Stomach smooth muscle (tissue), 2 donors: ENCODE data around the gene PNLIPRP1.

Experiments used
- H3K27ac ChIP-seq: one replicate; pipeline ENCODE4 v1.7.0; 2013; ENCODE audit warnings: mild to moderate bottlenecking, low read length, inconsistent platforms
- H3K27me3 ChIP-seq, 2 donors: one replicate each; pipeline ENCODE4 v1.7.0; 2013; ENCODE audit warnings: low read length in 2 of 2; ENCODE audit not compliant: insufficient read depth in 2 of 2, control insufficient read depth in 1 of 2
- H3K36me3 ChIP-seq, 2 donors: one replicate each; pipeline ENCODE4 v1.7.0; 2013; ENCODE audit warnings: low read length in 2 of 2; ENCODE audit not compliant: control insufficient read depth in 2 of 2, insufficient read depth in 2 of 2
- H3K4me1 ChIP-seq: one replicate; pipeline ENCODE4 v1.7.0; 2013; ENCODE audit warnings: low read length; ENCODE audit not compliant: control insufficient read depth, insufficient read depth
- H3K4me3 ChIP-seq, 2 donors: one replicate each; pipeline ENCODE4 v1.7.0; 2013; ENCODE audit warnings: low read length in 2 of 2
- H3K9ac ChIP-seq, 2 donors: one replicate each; pipeline ENCODE4 v1.7.0; 2013; ENCODE audit warnings: low read length in 2 of 2, mild to moderate bottlenecking in 1 of 2
- H3K9me3 ChIP-seq, 2 donors: one replicate each; pipeline ENCODE4 v1.7.0; 2013; ENCODE audit warnings: low read length in 2 of 2; ENCODE audit not compliant: control insufficient read depth in 2 of 2
- donor health status: healthy.
- donor health status: Pancreatic carcinoma.

The PNLIPRP1 gene

GRCh38 chr10:116632596-116633215 is 41.9 kb downstream of the PNLIPRP1 start:
- Histone ChIP-seq H3K36me3 (no peaks in the 10 kb centered on the region), H3K9ac (no peak overlapping the region), H3K4me1 (no peaks in the 10 kb centered on the region), H3K27me3 (peaks cover 0 to 1% of the 10 kb centered on the region in 2 donors), H3K27ac (no peak overlapping the region), H3K4me3 (no peak overlapping the region), H3K9me3 (no peaks in the 10 kb centered on the region)

- H3K9me3 ChIP-seq, result no peaks in the 10 kb centered on the region
- H3K9ac ChIP-seq, result no peak overlapping the region
- H3K4me3 ChIP-seq, result no peak overlapping the region
- no peaks in the 10 kb centered on the region for H3K4me1 ChIP-seq
- H3K27ac ChIP-seq, result no peak overlapping the region
- H3K36me3 ChIP-seq, result no peaks in the 10 kb centered on the region
- H3K27me3 ChIP-seq, result no peaks in the 10 kb centered on the region
Observed at GRCh38 chr10:116633216-116633600, 42.4 kb downstream of the PNLIPRP1 start.

DNA sequence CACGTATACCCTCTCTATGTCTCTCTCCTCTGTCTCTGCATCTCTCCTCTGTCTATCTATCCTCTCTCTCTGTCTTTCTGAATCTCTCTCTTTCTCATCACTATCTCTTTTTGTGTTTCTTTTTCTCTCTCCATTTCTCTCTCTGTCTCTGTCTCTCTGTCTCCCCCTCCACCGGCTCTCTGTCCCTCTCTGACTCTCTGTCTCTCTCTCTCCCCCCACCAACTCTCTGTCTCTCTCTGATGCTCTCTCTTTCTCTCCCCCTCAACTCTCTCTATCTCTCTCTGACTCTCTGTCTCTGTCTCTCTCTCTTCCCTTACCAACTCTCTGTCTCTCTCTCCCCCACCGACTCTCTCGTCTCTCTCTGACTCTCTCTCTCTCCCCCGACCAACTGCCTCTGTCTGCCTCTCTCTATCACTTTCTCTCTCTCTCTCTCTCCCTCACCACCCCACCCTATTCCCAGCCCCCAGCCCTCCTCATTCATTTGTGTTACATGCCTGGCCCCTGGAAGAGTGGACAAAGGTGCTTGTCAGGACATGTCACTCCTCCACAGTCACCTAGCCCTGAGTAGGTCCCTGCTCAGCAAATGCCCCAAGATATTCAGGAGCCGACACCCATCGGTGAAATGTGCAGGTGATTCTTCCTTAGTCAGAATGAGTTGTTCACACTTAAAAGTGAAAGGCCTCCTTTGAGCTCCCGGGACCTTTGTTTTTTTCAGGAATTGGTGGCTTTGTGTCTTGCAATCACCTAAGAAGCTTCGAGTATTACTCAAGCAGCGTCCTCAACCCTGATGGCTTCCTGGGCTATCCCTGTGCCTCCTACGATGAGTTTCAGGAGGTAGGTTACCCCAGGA is 43.6 kb downstream of the PNLIPRP1 start:
- no peak overlapping the region for H3K4me3 ChIP-seq
- H3K27me3 ChIP-seq, result no peaks in the 10 kb centered on the region
- H3K36me3 ChIP-seq, result no peaks in the 10 kb centered on the region

DNA sequence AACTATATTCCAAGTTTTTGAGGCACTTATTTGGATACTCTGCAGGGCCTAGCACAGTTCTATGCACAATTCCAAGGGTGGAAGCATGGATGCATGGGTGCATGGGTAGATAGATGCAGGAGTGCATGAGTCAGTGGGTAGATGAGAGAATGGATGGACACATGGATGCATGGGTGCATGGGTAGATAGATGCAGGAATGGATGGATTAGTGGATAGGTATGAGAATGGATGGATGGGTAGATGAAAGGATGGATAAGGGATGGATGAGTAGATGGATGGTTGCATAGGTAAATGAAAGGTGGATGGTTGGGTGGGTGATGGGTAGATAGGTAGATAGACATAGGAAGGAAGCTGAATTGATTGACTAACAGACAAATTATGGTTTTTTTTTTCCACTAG is 45.6 kb downstream of the PNLIPRP1 start:
- H3K4me1 ChIP-seq, result no peaks in the 10 kb centered on the region
- H3K36me3 ChIP-seq, result no peaks in the 10 kb centered on the region
- no peak overlapping the region for H3K27ac ChIP-seq
- no peak overlapping the region for H3K9ac ChIP-seq
- peaks cover 0 to 2% of the 10 kb centered on the region in 2 donors for H3K9me3 ChIP-seq
- no peak overlapping the region for H3K4me3 ChIP-seq
- H3K27me3 ChIP-seq, result no peaks in the 10 kb centered on the region

More for the DNA sequence above, 43.6 kb downstream of the PNLIPRP1 start:
- Histone ChIP-seq H3K9me3 (no peaks in the 10 kb centered on the region), H3K4me1 (no peaks in the 10 kb centered on the region), H3K9ac (no peak overlapping the region), H3K27ac (no peak overlapping the region)

DNA sequence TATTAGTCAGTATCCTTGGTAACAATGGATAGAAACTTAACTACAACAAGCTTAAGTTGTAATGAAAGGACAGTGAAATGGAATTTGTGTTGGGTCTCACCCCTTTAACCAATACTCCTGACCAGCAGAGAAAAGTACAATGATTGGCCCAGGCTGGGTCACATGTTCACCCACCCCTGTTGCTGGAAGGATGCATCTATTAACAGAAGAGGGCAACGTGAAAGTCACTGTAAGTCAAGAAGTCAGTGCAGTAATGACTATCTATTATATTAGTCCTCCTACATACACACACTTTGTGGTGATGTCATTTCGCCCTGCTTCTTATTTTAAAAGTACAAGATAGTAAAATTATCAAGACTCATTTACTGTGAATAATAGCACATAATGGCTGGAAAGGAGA is 46.2 kb downstream of the PNLIPRP1 start:
- H3K9me3 ChIP-seq, result peaks cover 0 to 2% of the 10 kb centered on the region in 2 donors
- H3K27ac ChIP-seq, result no peak overlapping the region
- no peaks in the 10 kb centered on the region for H3K4me1 ChIP-seq
- no peak overlapping the region for H3K4me3 ChIP-seq
- H3K27me3 ChIP-seq, result no peaks in the 10 kb centered on the region
- no peaks in the 10 kb centered on the region for H3K36me3 ChIP-seq
- H3K9ac ChIP-seq, result no peak overlapping the region

- Histone ChIP-seq H3K36me3 (no peaks in the 10 kb centered on the region), H3K27ac (no peak overlapping the region), H3K9me3 (peaks cover 0 to 2% of the 10 kb centered on the region in 2 donors), H3K9ac (no peak overlapping the region), H3K27me3 (no peaks in the 10 kb centered on the region), H3K4me1 (no peaks in the 10 kb centered on the region), H3K4me3 (no peak overlapping the region)
Observed at GRCh38 chr10:116637830-116638229, 47.1 kb downstream of the PNLIPRP1 start.

DNA sequence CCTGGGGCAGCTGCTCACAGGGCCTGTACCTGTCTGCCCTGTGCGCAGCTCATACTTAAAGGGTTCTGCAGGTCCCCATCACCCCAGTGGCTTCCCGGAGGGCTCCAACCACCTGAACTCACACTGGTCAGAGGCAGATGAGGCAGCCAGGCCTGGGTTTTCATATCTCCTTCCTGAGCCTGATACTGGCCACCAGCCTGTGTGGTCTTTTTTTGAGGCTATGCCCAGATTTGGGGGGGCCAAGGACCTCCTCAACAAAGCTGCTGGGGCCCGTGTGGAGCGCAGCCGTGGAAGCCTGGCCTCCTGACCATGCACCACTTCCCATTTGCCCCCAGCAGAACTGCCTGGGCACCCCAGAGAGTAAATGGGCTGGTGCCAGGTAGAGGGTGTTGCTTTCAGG is 55.7 kb downstream of the PNLIPRP1 start:
- Histone ChIP-seq H3K4me3 (no peak overlapping the region), H3K36me3 (no peaks in the 10 kb centered on the region), H3K27ac (no peak overlapping the region), H3K9ac (no peak overlapping the region), H3K9me3 (no peaks in the 10 kb centered on the region), H3K4me1 (no peaks in the 10 kb centered on the region), H3K27me3 (no peaks in the 10 kb centered on the region)

DNA sequence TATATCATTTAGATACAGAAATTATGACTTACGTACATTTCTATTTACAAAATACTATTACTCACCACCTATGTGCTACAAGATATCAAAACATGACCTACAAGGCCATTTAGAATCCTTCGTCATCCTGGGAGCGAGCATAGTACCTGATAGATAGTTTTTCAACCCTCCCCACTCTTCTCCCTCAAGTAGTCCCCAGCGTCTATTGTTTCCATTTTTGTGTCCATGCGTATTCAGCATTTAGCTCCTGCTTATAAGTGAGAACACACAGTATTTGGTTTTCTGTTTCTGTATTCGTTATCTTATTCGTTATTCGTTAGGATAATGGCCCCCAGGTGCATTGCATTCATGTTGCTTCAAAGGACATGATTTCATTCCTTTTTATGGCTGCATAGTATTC is 58.1 kb downstream of the PNLIPRP1 start:
- no peaks in the 10 kb centered on the region for H3K36me3 ChIP-seq
- H3K4me1 ChIP-seq, result no peaks in the 10 kb centered on the region
- H3K4me3 ChIP-seq, result no peak overlapping the region
- H3K9ac ChIP-seq, result no peak overlapping the region
- no peak overlapping the region for H3K27ac ChIP-seq
- no peaks in the 10 kb centered on the region for H3K9me3 ChIP-seq
- no peaks in the 10 kb centered on the region for H3K27me3 ChIP-seq

GRCh38 chr10:116653885-116654284 is 63.1 kb downstream of the PNLIPRP1 start:
- Histone ChIP-seq H3K4me3 (no peak overlapping the region), H3K27ac (no peak overlapping the region), H3K27me3 (peaks cover 0 to 6% of the 10 kb centered on the region in 2 donors), H3K36me3 (no peaks in the 10 kb centered on the region), H3K4me1 (no peaks in the 10 kb centered on the region), H3K9me3 (no peaks in the 10 kb centered on the region), H3K9ac (no peak overlapping the region)

- H3K4me3 ChIP-seq, result no peak overlapping the region
- H3K27ac ChIP-seq, result no peak overlapping the region
- no peaks in the 10 kb centered on the region for H3K36me3 ChIP-seq
- H3K27me3 ChIP-seq, result peaks cover 0 to 6% of the 10 kb centered on the region in 2 donors
- H3K4me1 ChIP-seq, result no peaks in the 10 kb centered on the region
- no peak overlapping the region for H3K9ac ChIP-seq
- no peaks in the 10 kb centered on the region for H3K9me3 ChIP-seq
Observed at GRCh38 chr10:116654816-116655215, 64.1 kb downstream of the PNLIPRP1 start.

- H3K4me1 ChIP-seq, result no peaks in the 10 kb centered on the region
- H3K27me3 ChIP-seq, result peaks cover 0 to 6% of the 10 kb centered on the region in 2 donors
- no peak overlapping the region for H3K9ac ChIP-seq
- no peaks in the 10 kb centered on the region for H3K9me3 ChIP-seq
- no peak overlapping the region for H3K27ac ChIP-seq
- H3K4me3 ChIP-seq, result no peak overlapping the region
- no peaks in the 10 kb centered on the region for H3K36me3 ChIP-seq
Observed at GRCh38 chr10:116655568-116655967, 64.8 kb downstream of the PNLIPRP1 start.
